HepG2 (cell line): ENCODE results near the gene ALK. TPM values are rescaled to one million over a fixed set of nuclear protein-coding genes. Genes with fewer than 3 reads are reported as not detected.

Experiments
- ATAC-seq: fragments of 200-7000 bp; cut with Tn5 transposase; 3 replicates; pipeline ENCODE4 v1.9.1; 2020; ENCODE audit warnings: mild to moderate bottlenecking, moderate library complexity
- BruUV-seq: library from RNA; stranded (reverse); fragments of 400-500 nt; replicated peaks from 2 replicates; lab custom pipeline; 2021; lab: Mats Ljungman, UMichigan
- CTCF ChIA-PET: fragments of 300-600 bp; formaldehyde crosslinking; extraction: SDS; loops from one replicate; lab custom pipeline; 2021; ENCODE audit warnings: low total read pairs, inconsistent platforms, low intra/inter-chr PET ratio; lab: Yijun Ruan, JAX
- POLR2A ChIA-PET: fragments of 350-600 bp; sonication (Branson Sonifier 250); formaldehyde crosslinking; loops from one replicate; lab custom pipeline; 2020; ENCODE audit warnings: antibody characterized with exemption, inconsistent platforms; lab: Yijun Ruan, JAX
- DNase-seq: peaks from one replicate; pipeline ENCODE4 v3.0.0-alpha.2; 2015; ENCODE audit warnings: low spot score
- FAIRE-seq: peaks from 3 replicates; lab custom pipeline; 2011; peaks lifted over from hg19 to GRCh38; lab: Jason Lieb, UNC
- H2AFZ ChIP-seq: one replicate; pipeline ENCODE4 v1.6.1; 2011; ENCODE audit warnings: low read length, inconsistent platforms
- H3K27ac ChIP-seq: fragments of 300-600 bp; 3 replicates; pipeline ENCODE4 v1.8.0; 2011; ENCODE audit warnings: mixed run types, mild to moderate bottlenecking, mixed read lengths, low read length, inconsistent platforms; ENCODE audit not compliant: insufficient read depth; ENCODE audit errors: extremely low read length
- H3K27me3 ChIP-seq, 2 experiments: fragments of 200-600 bp in 1 of 2; 2 replicates in 1 of 2; 3 replicates in 1 of 2; pipeline versions ENCODE4 v1.6.0 to v1.8.0; 2011; ENCODE audit warnings: low read length in 2 of 2, mild to moderate bottlenecking in 2 of 2, moderate library complexity in 2 of 2, inconsistent platforms in 1 of 2; ENCODE audit not compliant: insufficient read depth in 2 of 2, control insufficient read depth in 1 of 2
- H3K36me3 ChIP-seq, 2 experiments: fragments of 200-600 bp in 1 of 2; replicated peaks in 1 of 2; 2 replicates in 1 of 2; 3 replicates in 1 of 2; pipeline versions ENCODE4 v1.5.1 to v1.8.0; 2011; ENCODE audit warnings: low read length in 2 of 2, inconsistent platforms in 1 of 2; ENCODE audit not compliant: insufficient read depth in 2 of 2, control insufficient read depth in 1 of 2
- H3K4me1 ChIP-seq: 2 replicates; pipeline ENCODE4 v1.5.1; 2012; ENCODE audit warnings: low read length, inconsistent platforms; ENCODE audit not compliant: insufficient read depth
- H3K4me2 ChIP-seq: 2 replicates; pipeline ENCODE4 v1.6.0; 2011; ENCODE audit warnings: low read depth, low read length, inconsistent platforms
- H3K4me3 ChIP-seq, 3 experiments: fragments of 200-600 bp in 1 of 3; sonication (generic), shearing (Covaris generic) in 1 of 3; replicated peaks in 1 of 3; 2 replicates each; pipeline ENCODE4 v1.5.1; 2011 to 2016; ENCODE audit warnings: low read length in 3 of 3, inconsistent platforms in 2 of 3, low read depth in 2 of 3, mild to moderate bottlenecking in 2 of 3, control low read depth in 1 of 3, mixed read lengths in 1 of 3; ENCODE audit not compliant: insufficient read depth in 1 of 3
- H3K79me2 ChIP-seq: one replicate; pipeline ENCODE4 v1.6.1; 2011; ENCODE audit warnings: low read length, inconsistent platforms; ENCODE audit not compliant: insufficient read depth
- H3K9ac ChIP-seq: 2 replicates; pipeline ENCODE4 v1.6.0; 2011; ENCODE audit warnings: mild to moderate bottlenecking, low read depth, low read length, inconsistent platforms; ENCODE audit not compliant: insufficient read depth
- H3K9me3 ChIP-seq: 2 replicates; pipeline ENCODE4 v1.5.1; 2012; ENCODE audit warnings: mild to moderate bottlenecking, low read length
- H4K20me1 ChIP-seq: 2 replicates; pipeline ENCODE4 v1.6.0; 2011; ENCODE audit warnings: inconsistent platforms, mild to moderate bottlenecking, low read length, moderate library complexity; ENCODE audit not compliant: insufficient read depth
- ATAD3A ChIP-seq: sonication (generic); formaldehyde crosslinking; IDR thresholded peaks from 2 replicates; pipeline ENCODE4 v1.4.0; 2020; ENCODE audit warnings: missing genetic modification reagents
- BCLAF1 ChIP-seq: fragments of 450-650 bp; IDR thresholded peaks from 2 replicates; pipeline ENCODE4 v1.6.1; 2017; ENCODE audit warnings: mild to moderate bottlenecking
- DMAP1 ChIP-seq: IDR thresholded peaks from 2 replicates; pipeline ENCODE4 v1.6.1; 2016
- FLYWCH1 ChIP-seq: sonication (generic); formaldehyde crosslinking; IDR thresholded peaks from 2 replicates; pipeline ENCODE4 v1.8.1; 2023; ENCODE audit warnings: mild to moderate bottlenecking, missing genetic modification reagents
- MXD4 ChIP-seq: IDR thresholded peaks from 2 replicates; pipeline ENCODE4 v1.6.1; 2016; ENCODE audit warnings: mild to moderate bottlenecking, missing biosample characterization, missing genetic modification reagents
- PHF8 ChIP-seq: sonication (generic); formaldehyde crosslinking; IDR thresholded peaks from 2 replicates; pipeline ENCODE4 v1.5.0; 2020; ENCODE audit warnings: missing genetic modification reagents
- SRF ChIP-seq: IDR thresholded peaks from 2 replicates; pipeline ENCODE4 v1.6.1; 2011; ENCODE audit warnings: mild to moderate bottlenecking, low read depth, low read length, moderate library complexity
- U2AF1 ChIP-seq: fragments of 200-400 bp; formaldehyde crosslinking; optimal IDR thresholded peaks from 2 replicates; pipeline ENCODE3; 2017; ENCODE audit warnings: mild to moderate bottlenecking, low read depth, low read length
- ZNF607 ChIP-seq: sonication (generic); formaldehyde crosslinking; IDR thresholded peaks from 2 replicates; pipeline ENCODE4 v1.5.1; 2020; ENCODE audit warnings: missing genetic modification reagents, mild to moderate bottlenecking, borderline replicate concordance
- ZNF720 ChIP-seq: sonication (generic); formaldehyde crosslinking; IDR thresholded peaks from 2 replicates; pipeline ENCODE4 v1.4.0; 2020; ENCODE audit warnings: missing genetic modification reagents
- WGBS: methylation state at CpG from one replicate; pipeline ENCODE4 v1.1.6; 2017; ENCODE audit warnings: low lambda C conversion rate; 5-methylcytosine and 5-hydroxymethylcytosine counted together
- in situ Hi-C: cut with HindIII; loops from 2 replicates; pipeline ENCODE4 v1.10.0; 2017; ENCODE audit warnings: low pct_unique_long_range_greater_than_20kb; ENCODE audit not compliant: extremely low pct_ligation_motif_present
- intact Hi-C: fragments of 100-400 bp; cut with micrococcal nuclease; formaldehyde crosslinking; loops from one replicate; pipeline ENCODE4 v1.10.0; 2022; ENCODE audit not compliant: unreplicated experiment
- polyA plus RNA-seq, 8 experiments: library from polyadenylated mRNA; depleted of rRNA in 3 of 8; stranded (reverse) in 7 of 8; unstranded in 1 of 8; fragments of >200 nt; fragmentation: Illumina TruSeq in 4 of 8; extraction: Trizol in 4 of 8; gene quantifications; 2 replicates each; pipeline versions ENCODE4 v1.2.1 to v1.2.3, GENCODE V29; 2011 to 2016; ENCODE audit warnings: low read depth in 4 of 8, missing spikeins in 1 of 8, mixed read lengths in 1 of 8; ENCODE audit not compliant: insufficient read depth in 1 of 8
- total RNA-seq, 5 experiments: library from RNA; depleted of rRNA; stranded (reverse); fragments of >200 nt; fragmentation: Illumina TruSeq; extraction: Trizol; gene quantifications; 2 replicates each; pipeline ENCODE4 v1.2.3, GENCODE V29; 2016; ENCODE audit warnings: low read depth in 1 of 5
- TF ChIP-seq, protein P1 (sequence below): sonication (generic); formaldehyde crosslinking; IDR thresholded peaks from 2 replicates; pipeline ENCODE4 v1.8.1; 2022; ENCODE audit warnings: low read depth, mild to moderate bottlenecking, missing genetic modification reagents

ALK gene
- total and polyA plus RNA-seq, 2 of the 13 experiments (the other 11 are each of a cell fraction or from before 2014, with no cell fraction given), result not detected

GRCh38 chr2:29530281-29530680 is 391.1 kb downstream of the ALK start (continued):
- TF ChIP-seq PHF8 (CRISPR knock-in tag), result no peak
- no peak for TF ChIP-seq ZNF607
- no peak for TF ChIP-seq DMAP1

DNA sequence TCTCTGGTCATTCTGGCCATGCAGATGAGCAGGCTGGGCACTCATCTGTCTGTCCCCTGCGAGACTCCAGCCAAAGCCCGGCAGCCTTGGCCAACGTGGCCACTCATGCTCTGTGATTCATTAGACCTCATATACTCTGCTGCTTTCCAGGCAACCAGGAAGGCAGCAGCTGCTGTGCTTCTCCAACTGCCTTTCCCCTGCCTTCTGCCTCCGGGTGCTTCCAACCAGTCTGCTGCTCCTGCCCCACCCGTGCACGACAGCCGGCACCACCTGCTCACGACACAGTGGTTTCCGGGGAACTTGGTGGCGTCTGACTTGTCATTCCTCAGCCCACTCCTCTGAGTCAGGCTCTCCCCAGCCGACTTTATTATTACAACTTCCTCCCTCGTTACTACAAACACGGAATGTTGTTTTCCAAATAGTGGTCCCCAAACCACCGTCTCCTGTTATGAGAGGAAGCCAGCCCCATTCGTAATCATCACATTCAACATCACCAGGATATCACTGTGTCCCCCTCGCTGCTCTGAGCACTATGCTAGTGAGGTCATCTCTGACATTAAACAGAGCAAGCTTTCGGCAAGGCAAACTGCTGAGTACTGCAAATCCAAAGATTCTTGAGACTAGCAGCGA is 392.4 kb downstream of the ALK start:
- no peak for DNase-seq
- Histone ChIP-seq H2AFZ (no peak overlapping the region), H3K4me2 (no peak overlapping the region), H3K36me3 (no peaks in the 10 kb centered on the region), H3K9me3 (no peaks in the 10 kb centered on the region), H4K20me1 (no peaks in the 10 kb centered on the region), H3K9ac (no peak overlapping the region), H3K79me2 (no peaks in the 10 kb centered on the region), H3K27me3 (peaks cover 0 to 3% of the 10 kb centered on the region in 2 experiments; a peak in 1 of 5 replicates), H3K4me3 (no peak overlapping the region), H3K4me1 (no peaks in the 10 kb centered on the region), H3K27ac (no peak overlapping the region)
- intact Hi-C loops, result no loop called here
- no peak for ATAC-seq
- no TSS peak for BruUV-seq
- WGBS, result 17% methylated on average over 18 of the region's 18 CpGs
- CTCF ChIA-PET, result no interaction called here
- in situ Hi-C loops, result no loop called here
- no peak for FAIRE-seq
- TF ChIP-seq FLYWCH1 (no peak), U2AF1 (no peak), SRF (no peak), MXD4 (CRISPR knock-in tag) (no peak), ZNF720 (no peak), ATAD3A (CRISPR knock-in tag) (no peak), BCLAF1 (no peak)
- TF ChIP-seq, protein P1, sequence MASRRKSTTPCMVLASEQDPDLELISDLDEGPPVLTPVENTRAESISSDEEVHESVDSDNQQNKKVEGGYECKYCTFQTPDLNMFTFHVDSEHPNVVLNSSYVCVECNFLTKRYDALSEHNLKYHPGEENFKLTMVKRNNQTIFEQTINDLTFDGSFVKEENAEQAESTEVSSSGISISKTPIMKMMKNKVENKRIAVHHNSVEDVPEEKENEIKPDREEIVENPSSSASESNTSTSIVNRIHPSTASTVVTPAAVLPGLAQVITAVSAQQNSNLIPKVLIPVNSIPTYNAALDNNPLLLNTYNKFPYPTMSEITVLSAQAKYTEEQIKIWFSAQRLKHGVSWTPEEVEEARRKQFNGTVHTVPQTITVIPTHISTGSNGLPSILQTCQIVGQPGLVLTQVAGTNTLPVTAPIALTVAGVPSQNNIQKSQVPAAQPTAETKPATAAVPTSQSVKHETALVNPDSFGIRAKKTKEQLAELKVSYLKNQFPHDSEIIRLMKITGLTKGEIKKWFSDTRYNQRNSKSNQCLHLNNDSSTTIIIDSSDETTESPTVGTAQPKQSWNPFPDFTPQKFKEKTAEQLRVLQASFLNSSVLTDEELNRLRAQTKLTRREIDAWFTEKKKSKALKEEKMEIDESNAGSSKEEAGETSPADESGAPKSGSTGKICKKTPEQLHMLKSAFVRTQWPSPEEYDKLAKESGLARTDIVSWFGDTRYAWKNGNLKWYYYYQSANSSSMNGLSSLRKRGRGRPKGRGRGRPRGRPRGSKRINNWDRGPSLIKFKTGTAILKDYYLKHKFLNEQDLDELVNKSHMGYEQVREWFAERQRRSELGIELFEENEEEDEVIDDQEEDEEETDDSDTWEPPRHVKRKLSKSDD (CRISPR knock-in tag), result no peak
- TF ChIP-seq, all 625 proteins: peak for 0
- POLR2A ChIA-PET, result no interaction called here
